CD14-positive monocyte (primary cell): ENCODE data around the gene TOGARAM1. TPM values are rescaled to one million over a fixed set of nuclear protein-coding genes. Genes with fewer than 3 reads are reported as not detected.

ENCODE experiments used
- DNase-seq, 3 donors: peaks; one replicate each; pipeline ENCODE4 v3.0.0-alpha.2; 2011 to 2022
- H2AFZ ChIP-seq: 2 replicates; pipeline ENCODE4 v1.6.0; 2012; ENCODE audit warnings: mild to moderate bottlenecking, low read depth, low read length, inconsistent platforms; ENCODE audit not compliant: insufficient read depth, poor library complexity, severe bottlenecking
- H3K27ac ChIP-seq, 2 donors: 1 replicate in 1 of 2; 2 replicates in 1 of 2; pipeline ENCODE4 v1.5.1; 2012 to 2013; ENCODE audit warnings: low read length in 2 of 2, control low read depth in 1 of 2, inconsistent platforms in 1 of 2, low read depth in 1 of 2, mild to moderate bottlenecking in 1 of 2
- H3K27me3 ChIP-seq, 2 donors: one replicate each; pipeline versions ENCODE4 v1.6.0 to v1.6.1; 2011 to 2013; ENCODE audit warnings: low read length in 2 of 2; ENCODE audit not compliant: control insufficient read depth in 2 of 2, insufficient read depth in 2 of 2
- H3K36me3 ChIP-seq, 2 donors: replicated peaks in 1 of 2; 1 replicate in 1 of 2; 2 replicates in 1 of 2; pipeline versions ENCODE4 v1.5.1 to v1.6.1; 2012 to 2013; ENCODE audit warnings: low read length in 2 of 2, control low read depth in 1 of 2, inconsistent platforms in 1 of 2, mild to moderate bottlenecking in 1 of 2; ENCODE audit not compliant: insufficient read depth in 2 of 2, control insufficient read depth in 1 of 2
- H3K4me1 ChIP-seq, 2 donors: 1 replicate in 1 of 2; 2 replicates in 1 of 2; pipeline versions ENCODE4 v1.5.1 to v1.6.1; 2012 to 2013; ENCODE audit warnings: low read length in 2 of 2, control low read depth in 1 of 2, inconsistent platforms in 1 of 2, mild to moderate bottlenecking in 1 of 2, moderate library complexity in 1 of 2; ENCODE audit not compliant: insufficient read depth in 2 of 2, control insufficient read depth in 1 of 2
- H3K4me2 ChIP-seq: replicated peaks from 2 replicates; pipeline ENCODE3; 2012; ENCODE audit warnings: low read length, moderate library complexity, mild to moderate bottlenecking; ENCODE audit not compliant: poor library complexity, severe bottlenecking; ENCODE audit errors: extremely low read depth
- H3K4me3 ChIP-seq, 3 experiments: fragments of 200-600 bp in 1 of 3; sonication (generic) in 1 of 3; replicated peaks in 1 of 3; 1 replicate in 2 of 3; 2 replicates in 1 of 3; pipeline ENCODE4 v1.5.1; 2011 to 2013; ENCODE audit warnings: low read length in 3 of 3, mild to moderate bottlenecking in 3 of 3, control low read depth in 2 of 3, low read depth in 2 of 3, inconsistent platforms in 1 of 3, moderate library complexity in 1 of 3
- H3K79me2 ChIP-seq: 2 replicates; pipeline ENCODE4 v1.6.0; 2012; ENCODE audit warnings: mild to moderate bottlenecking, control low read depth, inconsistent platforms, low read length, moderate library complexity; ENCODE audit not compliant: insufficient read depth
- H3K9ac ChIP-seq: 2 replicates; pipeline ENCODE4 v1.6.0; 2017; ENCODE audit warnings: low read length, mild to moderate bottlenecking; ENCODE audit not compliant: insufficient read depth, poor library complexity, severe bottlenecking
- H3K9me3 ChIP-seq, 2 donors: replicated peaks in 1 of 2; 1 replicate in 1 of 2; 2 replicates in 1 of 2; pipeline versions ENCODE4 v1.5.1 to v1.6.1; 2012 to 2013; ENCODE audit warnings: low read length in 2 of 2, control low read depth in 1 of 2; ENCODE audit not compliant: control insufficient read depth in 1 of 2, insufficient read depth in 1 of 2
- H4K20me1 ChIP-seq: 2 replicates; pipeline ENCODE4 v1.6.0; 2012; ENCODE audit warnings: mild to moderate bottlenecking, low read length, control low read depth, moderate library complexity; ENCODE audit not compliant: insufficient read depth
- H3K27ac Mint-ChIP-seq, 7 donors: one replicate each; pipeline ENCODE4 v1.8.0; 2020; ENCODE audit warnings: mild to moderate bottlenecking in 7 of 7, mixed read lengths in 7 of 7, moderate library complexity in 6 of 7, inconsistent platforms in 2 of 7
- H3K27me3 Mint-ChIP-seq, 3 donors: one replicate each; pipeline ENCODE4 v1.8.0; 2021 to 2022; ENCODE audit warnings: low read depth in 3 of 3, mild to moderate bottlenecking in 3 of 3, mixed read lengths in 3 of 3, moderate library complexity in 3 of 3, inconsistent platforms in 1 of 3
- H3K36me3 Mint-ChIP-seq, 2 donors: one replicate each; pipeline ENCODE4 v1.8.0; 2020; ENCODE audit warnings: mixed read lengths in 2 of 2, inconsistent platforms in 1 of 2, mild to moderate bottlenecking in 1 of 2
- H3K4me1 Mint-ChIP-seq: one replicate; pipeline ENCODE4 v1.8.0; 2020; ENCODE audit warnings: mild to moderate bottlenecking, mixed read lengths
- H3K4me3 Mint-ChIP-seq, 2 donors: one replicate each; pipeline ENCODE4 v1.8.0; 2020; ENCODE audit warnings: mild to moderate bottlenecking in 2 of 2, mixed read lengths in 2 of 2, moderate library complexity in 1 of 2
- H3K9me3 Mint-ChIP-seq, 7 donors: one replicate each; pipeline ENCODE4 v1.8.0; 2020 to 2022; ENCODE audit warnings: mixed read lengths in 7 of 7, mild to moderate bottlenecking in 6 of 7, moderate library complexity in 6 of 7, inconsistent platforms in 2 of 7
- CTCF ChIP-seq: fragments of 200-600 bp; IDR thresholded peaks from one replicate; pipeline ENCODE4 v1.8.0; 2022; ENCODE audit warnings: antibody characterized with exemption, mild to moderate bottlenecking
- WGBS: methylation state at CpG from one replicate; pipeline ENCODE4 v1.1.5; 2013; ENCODE audit warnings: missing lambda C conversion rate; ENCODE audit not compliant: insufficient coverage; 5-methylcytosine and 5-hydroxymethylcytosine counted together
- intact Hi-C, 2 donors: fragments of 100-400 bp; cut with micrococcal nuclease; formaldehyde crosslinking; loops; one replicate each; pipeline versions ENCODE4 v1.15.0 to v1.15.1; 2023
- polyA plus RNA-seq, 3 donors: library from polyadenylated mRNA; depleted of rRNA in 1 of 3; unstranded in 2 of 3; stranded (reverse) in 1 of 3; fragments of 300-500 nt in 2 of 3; fragments of >200 nt in 1 of 3; fragmentation: Illumina TruSeq in 2 of 3; gene quantifications; 1 replicate in 2 of 3; 2 replicates in 1 of 3; pipeline ENCODE4 v1.2.3, GENCODE V29; 2012 to 2021

TOGARAM1 gene
- polyA plus RNA-seq, 3 donors, result 2.6 to 3.8 (median 3.4) TPM

- Histone ChIP-seq H3K79me2 (no peaks in the 10 kb centered on the region), H3K27me3 (no peaks in the 10 kb centered on the region), H4K20me1 (no peaks in the 10 kb centered on the region), H3K9ac (no peak overlapping the region), H2AFZ (no peak overlapping the region), H3K4me1 (no peaks in the 10 kb centered on the region), H3K9me3 (no peaks in the 10 kb centered on the region), H3K4me2 (no peak overlapping the region), H3K36me3 (peaks cover 7 to 35% of the 10 kb centered on the region in 2 donors), H3K27ac (no peak overlapping the region), H3K4me3 (no peak overlapping the region)
- intact Hi-C loops, result no loop called here
- Mint-ChIP-seq H3K27ac (no peak overlapping the region), H3K9me3 (peaks cover 0 to 15% (median 4%) of the 10 kb centered on the region in 7 donors), H3K4me3 (no peak overlapping the region), H3K27me3 (no peaks in the 10 kb centered on the region), H3K36me3 (peaks cover 34 to 35% of the 10 kb centered on the region in 2 donors), H3K4me1 (no peaks in the 10 kb centered on the region)
- TF ChIP-seq CTCF, result no peak
- WGBS, result no CpG with 5 or more reads among the region's 2 CpGs
- no peak for DNase-seq
Observed at GRCh38 chr14:45057349-45057748, 95.4 kb downstream of the TOGARAM1 start.

GRCh38 chr14:45057881-45058364 lies 95.9 kb downstream of the TOGARAM1 start:
- Histone ChIP-seq H3K79me2 (no peaks in the 10 kb centered on the region), H2AFZ (no peak overlapping the region), H3K27me3 (no peaks in the 10 kb centered on the region), H3K4me3 (no peak overlapping the region), H3K36me3 (peaks cover 7 to 29% of the 10 kb centered on the region in 2 donors), H3K4me2 (no peak overlapping the region), H4K20me1 (no peaks in the 10 kb centered on the region), H3K4me1 (no peaks in the 10 kb centered on the region), H3K9me3 (no peaks in the 10 kb centered on the region), H3K9ac (no peak overlapping the region), H3K27ac (no peak overlapping the region)
- no peaks in the 10 kb centered on the region for H3K4me1 Mint-ChIP-seq
- H3K4me3 Mint-ChIP-seq, result no peak overlapping the region
- no peak for DNase-seq
- H3K36me3 Mint-ChIP-seq, result peaks cover 32% of the 10 kb centered on the region in 2 donors
- H3K27me3 Mint-ChIP-seq, result no peaks in the 10 kb centered on the region
- intact Hi-C loops, result no loop called here
- H3K9me3 Mint-ChIP-seq, result peaks cover 0 to 15% (median 4%) of the 10 kb centered on the region in 7 donors
- TF ChIP-seq CTCF, result no peak
- no peak overlapping the region for H3K27ac Mint-ChIP-seq
